Stimulated activated naive CD8-positive, alpha-beta T cell treated with anti-CD3 and anti-CD28 coated beads, Interleukin-15, amount 100 ng/mL, for 72 hours (primary cell): ENCODE measurements around the gene AMER3.

Experiments used
- ATAC-seq: fragments of 150-1000 bp; cut with Tn5 transposase; 2 replicates; pipeline ENCODE4 v1.10.0; 2021; ENCODE audit warnings: mild to moderate bottlenecking, moderate library complexity
- DNase-seq, 2 donors: peaks; one replicate each; pipeline ENCODE4 v3.0.0; 2021 to 2022
- H3K27ac Mint-ChIP-seq, 2 donors: one replicate each; pipeline ENCODE4 v1.8.0; 2022; ENCODE audit warnings: mild to moderate bottlenecking in 2 of 2, mixed read lengths in 2 of 2, moderate library complexity in 2 of 2
- H3K27me3 Mint-ChIP-seq: one replicate; pipeline ENCODE4 v1.8.0; 2022; ENCODE audit warnings: mixed read lengths
- H3K4me1 Mint-ChIP-seq: one replicate; pipeline ENCODE4 v1.8.0; 2022; ENCODE audit warnings: mild to moderate bottlenecking, mixed read lengths
- H3K4me3 Mint-ChIP-seq, 2 donors: one replicate each; pipeline ENCODE4 v1.8.0; 2022; ENCODE audit warnings: mild to moderate bottlenecking in 2 of 2, mixed read lengths in 2 of 2, moderate library complexity in 1 of 2
- H3K9me3 Mint-ChIP-seq, 2 donors: one replicate each; pipeline ENCODE4 v1.8.0; 2022; ENCODE audit warnings: mixed read lengths in 2 of 2

The AMER3 gene

DNA sequence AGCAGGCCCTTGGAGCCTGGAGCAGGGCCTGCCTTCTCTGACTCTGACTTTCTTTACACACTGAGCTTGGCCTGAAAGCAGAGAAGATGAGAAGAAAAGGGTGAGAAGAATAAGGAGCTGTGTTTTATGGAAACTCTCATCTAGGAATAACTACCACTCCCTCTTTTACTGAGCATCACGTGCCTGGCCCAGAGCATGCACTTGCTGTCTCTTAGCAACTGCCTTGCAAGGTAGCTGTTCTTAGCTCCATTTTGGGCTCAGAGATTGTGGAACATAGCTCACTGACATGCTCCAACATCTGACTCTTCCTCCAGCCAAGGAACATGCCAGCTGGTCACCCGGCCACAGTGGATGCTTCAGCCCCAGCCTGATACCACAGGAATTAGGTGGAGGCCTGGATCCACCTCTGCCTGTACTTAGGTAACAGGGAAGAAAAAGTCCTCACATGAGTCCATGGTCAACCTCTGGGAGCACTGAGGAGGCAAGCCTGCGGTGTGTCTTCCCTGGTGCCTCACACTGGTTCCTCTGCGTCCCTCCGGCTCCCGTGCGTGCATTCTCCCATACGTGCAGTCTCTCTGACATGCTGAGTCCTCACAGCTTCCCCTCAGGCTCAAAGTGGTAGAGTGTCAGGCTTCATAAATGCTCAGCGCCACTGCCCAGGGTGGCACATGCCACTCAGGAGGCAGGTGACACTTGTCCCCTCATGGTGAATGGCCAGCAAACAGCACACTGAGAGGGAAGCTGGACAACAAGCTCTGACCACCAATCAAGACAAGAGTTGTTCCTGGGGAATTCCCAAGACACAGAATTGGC, 35.7 kb downstream of the AMER3 start:
- Mint-ChIP-seq H3K4me1 (no peaks in the 10 kb centered on the region), H3K27me3 (peaks cover 20% of the 10 kb centered on the region), H3K9me3 (no peaks in the 10 kb centered on the region), H3K4me3 (no peak overlapping the region), H3K27ac (no peak overlapping the region)
- DNase-seq: no peak
- no peak for ATAC-seq

DNA sequence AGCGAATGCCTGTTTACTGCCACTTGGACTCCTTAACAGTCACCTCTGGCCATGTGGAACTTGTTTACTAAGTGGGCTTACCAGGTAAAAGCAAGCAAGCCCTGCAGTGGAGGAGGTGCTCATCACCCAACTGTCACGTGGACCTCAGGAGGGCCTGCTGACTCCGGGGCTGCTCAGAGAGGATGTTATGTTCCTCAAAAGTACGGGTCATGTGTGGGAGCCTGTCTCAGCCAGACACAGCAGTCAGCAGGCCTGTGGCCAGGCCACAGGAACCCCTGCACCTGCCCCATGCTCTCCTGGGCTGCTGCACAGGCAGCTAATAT, 36.2 kb downstream of the AMER3 start:
- Mint-ChIP-seq H3K4me3 (no peak overlapping the region), H3K4me1 (no peaks in the 10 kb centered on the region), H3K9me3 (no peaks in the 10 kb centered on the region), H3K27me3 (peaks cover 20% of the 10 kb centered on the region), H3K27ac (no peak overlapping the region)
- no peak for ATAC-seq
- no peak for DNase-seq

DNA sequence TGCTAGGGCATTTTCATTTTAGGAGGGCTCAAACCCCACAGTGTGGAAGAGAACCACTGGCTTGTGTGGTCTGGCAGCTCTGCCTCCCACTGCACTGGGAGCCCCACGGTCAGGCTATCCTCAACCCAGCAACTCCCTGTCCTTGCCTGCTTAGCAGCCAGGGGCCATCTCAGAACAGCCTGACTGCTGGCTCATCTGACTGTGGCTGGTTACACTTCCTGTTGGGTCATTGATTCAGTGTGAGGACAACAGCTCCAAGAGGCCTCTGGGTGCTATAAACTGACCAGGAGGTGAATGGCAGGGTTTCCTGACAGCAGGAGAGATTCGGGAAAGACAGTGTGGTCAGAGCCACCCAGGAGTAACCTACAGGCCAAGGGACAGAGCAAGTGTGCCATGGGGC, 40.1 kb downstream of the AMER3 start:
- peaks cover 11% of the 10 kb centered on the region for H3K27me3 Mint-ChIP-seq
- DNase-seq: no peak
- ATAC-seq: no peak
- no peaks in the 10 kb centered on the region for H3K9me3 Mint-ChIP-seq
- no peak overlapping the region for H3K4me3 Mint-ChIP-seq
- H3K4me1 Mint-ChIP-seq: peaks cover 11% of the 10 kb centered on the region
- no peak overlapping the region for H3K27ac Mint-ChIP-seq

DNA sequence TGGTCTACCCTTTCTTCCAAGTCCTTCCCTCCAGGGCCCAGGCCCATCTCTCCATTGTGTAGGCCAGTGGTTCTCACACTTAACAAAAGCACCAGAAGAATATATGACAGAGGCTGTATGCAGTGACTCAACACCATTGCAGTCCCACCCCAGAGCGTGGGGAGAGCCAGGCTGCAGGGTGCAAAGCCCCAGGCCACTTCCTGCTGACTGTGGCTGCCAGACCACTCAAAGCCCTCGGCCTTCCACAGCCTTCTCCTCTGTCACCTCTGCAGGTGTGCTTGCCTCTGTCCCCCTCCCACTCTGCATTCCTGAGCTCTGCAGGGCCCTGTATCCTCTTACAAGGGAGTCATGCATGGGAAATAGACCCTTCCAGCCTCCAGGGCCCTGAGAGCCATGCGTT, 41.0 kb downstream of the AMER3 start:
- ATAC-seq: no peak
- Mint-ChIP-seq H3K4me1 (peaks cover 11% of the 10 kb centered on the region), H3K9me3 (no peaks in the 10 kb centered on the region), H3K27ac (peak overlapping the region in 1 of 2 donors; percentile 42), H3K27me3 (peaks cover 11% of the 10 kb centered on the region), H3K4me3 (no peak overlapping the region)
- DNase-seq: peak in 1 of 2 donors; percentile 23

DNA sequence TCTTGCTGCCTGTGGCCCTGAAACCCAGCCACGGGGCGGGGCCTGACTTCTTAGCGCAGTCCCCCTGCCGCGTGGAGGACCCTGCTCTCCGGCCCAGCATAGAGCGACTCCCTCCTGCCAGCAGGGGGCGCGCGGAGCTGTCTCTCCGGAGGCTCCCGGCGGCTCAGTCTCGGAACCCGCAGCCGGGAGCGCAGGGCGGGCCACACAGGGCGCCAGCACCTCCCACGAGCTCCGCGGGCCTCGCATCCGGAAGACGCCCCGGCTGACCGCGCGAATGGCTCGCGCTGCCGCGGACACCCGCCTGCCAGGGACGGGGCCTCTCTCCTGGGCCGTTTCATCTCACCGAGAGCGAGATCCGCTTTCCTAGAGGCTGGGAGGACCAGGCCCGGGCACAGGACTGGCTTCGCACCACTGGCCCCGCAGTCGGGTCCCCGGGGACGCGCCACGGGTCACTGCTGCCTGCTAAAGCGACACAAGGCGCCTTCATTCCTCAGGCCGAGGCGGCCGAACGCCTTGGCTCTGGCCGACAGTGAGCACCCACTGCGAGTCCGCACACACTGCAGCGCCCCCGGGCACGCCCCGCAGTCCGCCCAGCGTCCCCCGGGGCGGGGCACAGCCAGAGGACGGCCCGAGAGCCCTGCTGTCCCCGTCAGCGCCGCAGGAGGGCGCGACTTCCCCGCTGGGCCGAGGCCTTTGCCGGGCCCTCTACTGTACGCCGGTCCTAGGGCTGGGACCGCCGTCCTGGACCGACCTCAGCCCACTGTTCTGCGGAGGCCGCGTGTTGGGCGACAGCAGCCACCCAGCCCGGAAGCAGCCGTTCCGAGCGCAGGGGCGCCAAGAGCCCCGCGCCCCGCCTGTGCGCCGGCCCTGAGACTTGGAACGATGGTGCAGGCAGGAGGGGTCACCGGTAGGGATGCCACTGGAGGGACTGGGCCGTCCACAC, 42.4 kb downstream of the AMER3 start:
- Mint-ChIP-seq H3K27me3 (peaks cover 11% of the 10 kb centered on the region), H3K4me3 (peak overlapping the region; percentile 72 to 74), H3K9me3 (no peaks in the 10 kb centered on the region), H3K4me1 (peaks cover 11% of the 10 kb centered on the region), H3K27ac (peak overlapping the region in 1 of 2 donors; percentile 52)
- peak; percentile 91 to 93 for DNase-seq
- ATAC-seq: peak; percentile 94

DNA sequence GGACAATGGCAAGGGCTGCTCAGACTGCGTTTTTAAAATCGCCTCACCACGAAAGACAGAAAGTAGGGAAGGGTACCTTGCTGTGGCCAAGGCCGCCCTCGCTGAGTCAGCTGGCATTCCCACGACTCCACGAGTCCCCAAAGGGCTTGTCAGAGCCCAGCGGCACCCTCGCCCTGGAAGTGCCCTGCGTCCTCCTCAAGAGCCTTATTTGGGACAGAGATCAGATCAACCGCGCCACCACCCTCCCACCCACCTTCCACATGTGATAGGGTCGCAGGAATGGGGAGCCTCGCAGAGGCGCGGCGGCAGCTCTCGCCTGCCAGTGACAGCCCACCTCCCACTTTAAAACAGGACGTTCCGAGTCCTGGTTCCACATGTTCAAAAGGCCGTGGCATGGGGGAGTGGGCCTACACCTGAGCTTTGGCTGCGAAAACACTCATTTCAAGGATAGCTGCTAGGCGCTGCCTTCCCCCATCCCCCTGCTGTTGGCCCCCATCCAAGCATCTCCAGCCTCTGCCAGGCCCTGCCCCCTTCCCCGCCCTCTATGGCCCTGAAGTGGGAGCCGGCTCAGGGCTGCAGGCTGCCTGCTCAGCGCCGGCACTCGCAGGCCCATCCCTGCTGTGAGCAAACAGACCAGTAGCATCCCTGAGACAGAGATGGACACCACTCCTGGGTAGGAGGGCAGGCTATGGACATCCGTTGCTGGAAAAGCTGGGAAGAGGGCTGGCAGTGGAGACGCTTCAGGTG, 43.3 kb downstream of the AMER3 start:
- Mint-ChIP-seq H3K9me3 (no peaks in the 10 kb centered on the region), H3K27me3 (peaks cover 3% of the 10 kb centered on the region), H3K4me3 (peak overlapping the region; percentile 72 to 74), H3K27ac (peak overlapping the region in 1 of 2 donors; percentile 52), H3K4me1 (peaks cover 11% of the 10 kb centered on the region)
- no peak for ATAC-seq
- DNase-seq: no peak

DNA sequence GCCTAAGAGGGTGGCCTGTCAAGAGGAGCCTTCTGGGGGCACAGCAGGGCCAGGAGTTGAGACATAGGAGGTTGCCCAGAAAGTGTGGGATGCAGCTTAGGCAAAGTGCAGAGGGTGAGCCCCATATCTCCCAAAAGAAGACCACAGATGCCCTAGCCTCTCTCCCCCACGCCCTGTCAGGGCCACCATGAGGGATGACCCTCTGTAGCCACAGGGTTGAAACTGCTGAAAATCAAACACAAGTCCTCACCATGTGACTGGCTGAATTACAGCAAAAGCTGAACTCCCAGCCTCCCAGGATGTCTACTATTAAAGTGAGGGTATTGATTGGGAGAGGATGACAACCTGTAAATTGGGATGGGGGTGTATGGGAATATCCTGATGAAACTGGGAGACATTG, 44.0 kb downstream of the AMER3 start:
- DNase-seq (no peak), ATAC-seq (no peak)
- Mint-ChIP-seq H3K27me3 (no peaks in the 10 kb centered on the region), H3K9me3 (no peaks in the 10 kb centered on the region), H3K4me3 (no peak overlapping the region), H3K27ac (no peak overlapping the region), H3K4me1 (peaks cover 11% of the 10 kb centered on the region)

DNA sequence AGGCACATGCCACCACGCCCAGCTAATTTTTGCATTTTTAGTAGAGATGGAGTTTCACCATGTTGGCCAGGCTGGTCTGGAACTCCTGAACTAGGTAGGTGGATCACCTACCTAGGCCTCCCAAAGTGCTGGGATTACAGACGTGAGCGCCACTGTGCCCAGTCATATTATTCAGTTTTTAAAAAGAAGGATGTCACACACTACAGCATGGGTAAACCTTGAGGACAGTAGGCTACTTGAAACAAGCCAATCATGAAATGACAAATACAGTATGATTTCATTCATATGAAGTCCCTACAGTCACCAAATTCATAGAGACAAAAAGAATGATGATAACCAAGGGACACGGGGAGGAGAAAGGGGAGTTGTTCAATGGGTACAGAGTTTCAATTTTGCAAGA, 50.3 kb downstream of the AMER3 start:
- Mint-ChIP-seq H3K9me3 (no peaks in the 10 kb centered on the region), H3K27me3 (peaks cover 33% of the 10 kb centered on the region), H3K4me3 (no peak overlapping the region), H3K4me1 (peaks cover 29% of the 10 kb centered on the region), H3K27ac (peak overlapping the region in 1 of 2 donors; percentile 6)
- DNase-seq (no peak), ATAC-seq (peak; percentile 51)

DNA sequence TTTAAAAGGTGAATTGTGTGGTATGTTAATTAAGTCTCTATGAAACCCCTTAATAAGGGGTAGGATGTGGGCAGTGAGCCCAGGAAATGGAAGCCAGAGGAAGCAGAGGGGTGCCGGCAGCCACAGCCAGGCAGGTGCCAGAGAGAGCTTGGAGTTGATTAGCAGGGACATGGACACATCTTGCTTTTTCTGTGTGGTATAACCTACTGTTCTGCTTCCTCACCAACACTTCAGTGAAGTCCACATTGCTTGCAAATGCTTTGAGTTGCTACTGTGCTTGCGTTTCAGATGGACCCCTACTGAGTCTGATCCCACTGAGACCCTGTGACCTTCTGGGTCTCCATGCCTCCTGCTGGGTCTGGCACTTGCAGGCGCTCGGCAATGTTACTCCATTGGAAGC, 51.0 kb downstream of the AMER3 start:
- ATAC-seq: peak; percentile 86
- Mint-ChIP-seq H3K9me3 (no peaks in the 10 kb centered on the region), H3K4me3 (peak overlapping the region; percentile 9 to 41), H3K27me3 (peaks cover 40% of the 10 kb centered on the region), H3K27ac (no peak overlapping the region), H3K4me1 (peaks cover 29% of the 10 kb centered on the region)
- peak in 1 of 2 donors; percentile 41 for DNase-seq

DNA sequence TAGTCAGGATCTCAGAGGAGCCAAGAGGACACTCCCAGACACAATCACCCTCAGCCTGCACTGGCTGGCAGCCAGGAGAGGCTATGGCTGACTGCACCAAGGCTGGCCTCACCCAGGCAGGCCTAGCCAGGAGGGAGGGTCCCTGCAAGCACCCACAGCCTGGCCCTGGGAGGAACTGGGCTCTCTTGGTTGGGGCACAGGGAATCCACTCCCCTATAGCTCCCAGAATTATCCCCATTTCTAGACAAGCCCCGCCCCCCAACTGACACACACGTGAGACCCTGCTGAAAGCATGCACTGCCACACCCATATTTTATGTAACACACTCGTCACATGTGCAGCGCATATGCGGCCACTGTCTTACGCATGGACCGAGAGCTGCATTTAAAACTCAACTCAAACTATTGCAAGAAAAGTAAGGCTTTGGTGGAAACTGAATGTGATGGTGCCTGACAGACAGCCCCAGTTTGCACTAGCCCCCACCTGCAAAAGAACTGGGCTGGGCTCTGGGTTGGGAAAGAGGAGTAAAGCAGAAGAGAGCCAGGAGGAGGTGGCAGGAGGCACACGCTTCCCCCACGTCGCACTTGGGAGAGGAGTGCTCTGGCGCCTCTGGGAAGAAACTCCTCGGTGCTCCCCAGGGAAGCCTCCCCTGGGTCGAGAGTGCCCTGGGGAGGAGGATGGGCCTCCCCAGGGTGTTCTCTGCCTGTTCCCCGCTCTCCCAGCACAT, 52.5 kb downstream of the AMER3 start:
- H3K4me1 Mint-ChIP-seq: peaks cover 29% of the 10 kb centered on the region
- no peak overlapping the region for H3K4me3 Mint-ChIP-seq
- no peak for DNase-seq
- peak; percentile 16 for ATAC-seq
- H3K9me3 Mint-ChIP-seq: no peaks in the 10 kb centered on the region
- H3K27me3 Mint-ChIP-seq: peaks cover 46% of the 10 kb centered on the region
- H3K27ac Mint-ChIP-seq: no peak overlapping the region

DNA sequence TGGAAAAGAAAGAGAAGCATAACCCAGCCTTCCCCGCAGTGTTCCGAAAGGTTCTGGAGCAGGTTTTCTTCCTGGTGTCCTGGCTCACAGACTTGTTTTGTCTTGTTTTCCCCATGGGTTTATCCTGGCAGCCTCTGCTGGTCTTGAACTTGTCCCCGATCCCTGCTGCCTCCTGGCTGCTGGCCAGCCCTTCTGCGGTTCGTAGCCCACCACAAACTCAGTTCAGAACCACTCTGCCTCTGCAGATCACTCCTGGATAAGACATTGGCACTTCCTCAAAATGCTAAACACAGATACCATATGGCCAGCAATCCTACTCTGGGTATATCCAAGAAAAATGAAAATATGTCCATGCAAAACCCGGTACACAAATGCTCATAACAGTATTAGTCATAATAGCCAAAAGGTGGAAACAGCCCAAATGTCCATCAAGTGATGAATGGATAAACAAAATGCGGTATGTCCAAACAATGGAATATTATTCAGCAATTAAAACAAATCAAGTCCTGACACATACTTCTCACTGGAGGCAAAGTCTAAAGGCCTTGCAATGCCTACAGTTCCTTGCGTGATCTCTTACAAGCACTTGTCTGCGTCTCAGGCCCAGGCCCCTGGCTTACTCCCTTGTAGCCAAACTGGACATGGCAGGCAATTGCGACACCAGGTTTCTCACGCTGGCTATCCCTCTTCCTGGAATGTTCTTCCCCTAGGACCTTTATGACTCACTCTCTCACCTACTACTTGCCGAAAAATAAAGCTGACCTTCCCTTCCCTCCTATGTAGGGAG, 53.3 kb downstream of the AMER3 start:
- Mint-ChIP-seq H3K27me3 (peaks cover 46% of the 10 kb centered on the region), H3K4me1 (peaks cover 29% of the 10 kb centered on the region), H3K4me3 (no peak overlapping the region), H3K27ac (no peak overlapping the region), H3K9me3 (no peaks in the 10 kb centered on the region)
- ATAC-seq (no peak), DNase-seq (no peak)

DNA sequence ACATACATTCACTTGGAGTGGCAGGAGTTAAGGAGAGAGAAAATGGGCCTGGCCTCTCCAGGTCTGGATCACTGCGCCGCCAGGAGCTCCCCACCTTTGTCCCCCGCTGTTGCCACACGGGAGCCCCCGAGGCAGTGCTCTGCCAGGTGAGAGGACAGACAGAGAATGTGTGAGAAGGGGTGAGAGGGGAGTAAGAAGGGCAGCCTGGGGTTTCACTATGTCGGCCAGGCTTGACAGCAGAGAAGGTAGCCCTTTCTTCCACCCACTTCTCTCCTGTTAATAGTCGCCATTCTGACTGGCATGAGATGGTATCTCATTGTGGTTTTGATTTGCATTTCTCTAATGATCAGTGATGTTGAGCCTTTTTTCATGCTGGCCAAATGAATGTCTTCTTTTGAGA, 55.1 kb downstream of the AMER3 start:
- Mint-ChIP-seq H3K4me1 (peaks cover 24% of the 10 kb centered on the region), H3K4me3 (no peak overlapping the region), H3K27me3 (peaks cover 56% of the 10 kb centered on the region), H3K9me3 (no peaks in the 10 kb centered on the region), H3K27ac (no peak overlapping the region)
- DNase-seq (no peak), ATAC-seq (no peak)

DNA sequence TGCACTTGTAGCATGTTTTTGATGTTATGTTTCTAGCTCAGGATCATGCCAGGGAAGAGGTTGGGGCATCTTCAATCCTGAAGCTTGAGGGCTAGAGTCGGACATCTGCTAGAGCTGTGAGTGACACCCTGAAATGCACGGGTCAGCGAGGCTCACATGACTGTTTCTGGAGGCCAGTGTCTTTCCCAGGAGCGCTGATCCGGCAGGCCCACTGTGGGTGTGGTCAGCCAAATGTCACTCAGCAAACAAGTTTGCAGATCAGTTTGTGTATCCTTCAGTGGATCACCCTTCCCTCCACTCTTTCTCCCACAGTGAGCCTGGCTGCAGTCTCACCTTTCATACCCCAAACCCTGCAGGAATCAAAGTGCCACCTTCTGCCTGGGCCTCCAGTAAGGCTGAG, 58.4 kb downstream of the AMER3 start:
- Mint-ChIP-seq H3K4me3 (no peak overlapping the region), H3K27me3 (peaks cover 53% of the 10 kb centered on the region), H3K27ac (no peak overlapping the region), H3K9me3 (no peaks in the 10 kb centered on the region), H3K4me1 (peaks cover 2% of the 10 kb centered on the region)
- no peak for DNase-seq
- no peak for ATAC-seq

DNA sequence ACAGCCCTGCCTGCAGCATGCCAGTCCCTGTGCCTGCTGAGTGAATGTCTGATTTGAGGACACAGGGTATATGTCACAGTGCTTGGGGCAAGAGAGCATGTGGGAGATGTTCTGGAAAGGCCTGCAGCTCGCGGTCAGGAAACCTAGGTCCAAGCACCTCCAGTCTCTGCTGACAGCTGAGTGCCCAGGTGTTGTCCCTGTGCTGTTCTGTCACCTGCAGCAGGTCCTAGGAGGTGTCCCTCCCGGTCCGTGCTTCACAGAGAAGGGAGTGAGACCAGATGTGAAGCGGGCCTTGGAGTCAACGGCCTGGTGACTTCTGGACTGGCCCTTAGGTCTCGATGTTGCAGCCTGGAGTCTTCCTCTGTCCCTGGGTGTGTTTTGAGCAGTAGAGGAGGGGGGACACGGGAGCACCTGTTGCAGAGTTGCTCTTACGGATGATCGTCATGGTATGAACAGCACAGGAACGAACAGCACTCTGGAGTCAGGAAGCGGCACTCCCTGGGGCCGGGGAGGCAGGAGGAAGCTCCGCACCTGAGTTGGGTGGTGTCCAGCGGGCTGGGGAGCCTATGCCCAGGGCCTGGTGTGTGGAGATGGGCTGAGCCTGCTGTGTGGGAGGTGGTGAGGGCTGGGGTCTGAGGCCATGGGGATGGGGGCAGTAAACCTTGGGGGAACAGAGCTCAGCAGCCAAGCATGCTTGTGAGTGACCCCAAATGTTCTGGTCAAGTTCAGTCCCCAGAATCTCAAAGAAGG, 59.8 kb downstream of the AMER3 start:
- DNase-seq: no peak
- no peak for ATAC-seq
- no peaks in the 10 kb centered on the region for H3K9me3 Mint-ChIP-seq
- peaks cover 6% of the 10 kb centered on the region for H3K4me1 Mint-ChIP-seq
- H3K4me3 Mint-ChIP-seq: no peak overlapping the region
- H3K27ac Mint-ChIP-seq: peak overlapping the region in 1 of 2 donors; percentile 68
- peaks cover 58% of the 10 kb centered on the region for H3K27me3 Mint-ChIP-seq
